GM21367 (cell line): ENCODE data around the gene ZBED3.
"Not testable (repeated sequence)": the region's sequence is repeated elsewhere in the genome, so short reads cannot be mapped to it uniquely, and the experiment has no call there.

Experiments
- ATAC-seq: cut with Tn5 transposase; IDR thresholded peaks from one replicate; pipeline ENCODE4 v1.9.1; 2021; ENCODE audit not compliant: unreplicated experiment

Gene ZBED3

GRCh38 chr5:77086689-77087483 lies at the start of gene ZBED3:
Gene ZBED3, minus strand, starts transcription at chr5:77087285. Its CDS starts 9,407 bp downstream, at chr5:77077878.
- ATAC-seq: peak; percentile 53

- no peak for ATAC-seq
Measured at GRCh38 chr5:77133061-77133758, 46.1 kb upstream of the ZBED3 start.

GRCh38 chr5:77131361-77131760 lies 44.3 kb upstream of the ZBED3 start:
- ATAC-seq: no peak

GRCh38 chr5:77129391-77129990 lies 42.4 kb upstream of the ZBED3 start:
- ATAC-seq: no peak

GRCh38 chr5:77128411-77129061 lies 41.5 kb upstream of the ZBED3 start:
- ATAC-seq: no peak

GRCh38 chr5:77123057-77123456 lies 36.0 kb upstream of the ZBED3 start:
- no peak for ATAC-seq

GRCh38 chr5:77120706-77121105 lies 33.6 kb upstream of the ZBED3 start:
- ATAC-seq: no peak

GRCh38 chr5:77120086-77120485 lies 33.0 kb upstream of the ZBED3 start:
- no peak for ATAC-seq

- no peak for ATAC-seq
Measured at GRCh38 chr5:77117161-77117560, 30.1 kb upstream of the ZBED3 start.

GRCh38 chr5:77107035-77107434 lies 19.9 kb upstream of the ZBED3 start:
- not testable (repeated sequence) for ATAC-seq

GRCh38 chr5:77104813-77105212 lies 17.7 kb upstream of the ZBED3 start:
- no peak for ATAC-seq

- no peak for ATAC-seq
Measured at GRCh38 chr5:77103457-77103856, 16.4 kb upstream of the ZBED3 start.

- ATAC-seq: no peak
Measured at GRCh38 chr5:77102549-77102948, 15.5 kb upstream of the ZBED3 start.

GRCh38 chr5:77101298-77101697 lies 14.2 kb upstream of the ZBED3 start:
- no peak for ATAC-seq

- no peak for ATAC-seq
Measured at GRCh38 chr5:77095189-77095588, 8.1 kb upstream of the ZBED3 start.

- ATAC-seq: no peak
Measured at GRCh38 chr5:77087484-77088261, 588 bp upstream of the ZBED3 start.

- no peak for ATAC-seq
Measured at GRCh38 chr5:77086368-77086688, 757 bp downstream of the ZBED3 start.

GRCh38 chr5:77083088-77083487 lies 4.0 kb downstream of the ZBED3 start:
- no peak for ATAC-seq

GRCh38 chr5:77082280-77082679 lies 4.8 kb downstream of the ZBED3 start:
- ATAC-seq: no peak

GRCh38 chr5:77080905-77081304 lies 6.2 kb downstream of the ZBED3 start:
- ATAC-seq: no peak

- not testable (repeated sequence) for ATAC-seq
Measured at GRCh38 chr5:77080479-77080878, 6.6 kb downstream of the ZBED3 start.
